ENCODE data around the gene RASL11B.

Gene RASL11B

GRCh38 chr4:52861879-52862616 is at the start of gene RASL11B:
RASL11B (plus strand) TSS chr4:52862317; CDS start chr4:52862508, 191 bp downstream.
- TF ChIP-seq GATA3 (IDR thresholded peaks at IDR 0.05; ENCODE audit: low read depth, low read length) (no peak), GATA2 (IDR thresholded peaks at IDR 0.05; ENCODE audit: low read depth, low read length) (no peak)

- no peak for TF ChIP-seq GATA2 (IDR thresholded peaks at IDR 0.05; ENCODE audit: low read depth, low read length)
- no peak for TF ChIP-seq GATA3 (IDR thresholded peaks at IDR 0.05; ENCODE audit: low read depth, low read length)
Observed at GRCh38 chr4:52813546-52813945, 48.6 kb upstream of the RASL11B start.

- no peak for TF ChIP-seq GATA3 (IDR thresholded peaks at IDR 0.05; ENCODE audit: low read depth, low read length)
- no peak for TF ChIP-seq GATA2 (IDR thresholded peaks at IDR 0.05; ENCODE audit: low read depth, low read length)
Observed at GRCh38 chr4:52822583-52822971, 39.5 kb upstream of the RASL11B start.

GRCh38 chr4:52822972-52823701 is 39.0 kb upstream of the RASL11B start:
- no peak for TF ChIP-seq GATA3 (IDR thresholded peaks at IDR 0.05; ENCODE audit: low read depth, low read length)
- no peak for TF ChIP-seq GATA2 (IDR thresholded peaks at IDR 0.05; ENCODE audit: low read depth, low read length)

GRCh38 chr4:52823702-52824092 is 38.4 kb upstream of the RASL11B start:
- no peak for TF ChIP-seq GATA2 (IDR thresholded peaks at IDR 0.05; ENCODE audit: low read depth, low read length)
- no peak for TF ChIP-seq GATA3 (IDR thresholded peaks at IDR 0.05; ENCODE audit: low read depth, low read length)

GRCh38 chr4:52824270-52824602 is 37.9 kb upstream of the RASL11B start:
- no peak for TF ChIP-seq GATA2 (IDR thresholded peaks at IDR 0.05; ENCODE audit: low read depth, low read length)
- TF ChIP-seq GATA3 (IDR thresholded peaks at IDR 0.05; ENCODE audit: low read depth, low read length), result no peak

GRCh38 chr4:52824603-52825459 is 37.3 kb upstream of the RASL11B start:
- TF ChIP-seq GATA2 (IDR thresholded peaks at IDR 0.05; ENCODE audit: low read depth, low read length), result no peak
- no peak for TF ChIP-seq GATA3 (IDR thresholded peaks at IDR 0.05; ENCODE audit: low read depth, low read length)

- no peak for TF ChIP-seq GATA2 (IDR thresholded peaks at IDR 0.05; ENCODE audit: low read depth, low read length)
- no peak for TF ChIP-seq GATA3 (IDR thresholded peaks at IDR 0.05; ENCODE audit: low read depth, low read length)
Observed at GRCh38 chr4:52825460-52826090, 36.5 kb upstream of the RASL11B start.

GRCh38 chr4:52833941-52834525 is 28.1 kb upstream of the RASL11B start:
- no peak for TF ChIP-seq GATA3 (IDR thresholded peaks at IDR 0.05; ENCODE audit: low read depth, low read length)
- no peak for TF ChIP-seq GATA2 (IDR thresholded peaks at IDR 0.05; ENCODE audit: low read depth, low read length)

GRCh38 chr4:52836120-52836519 is 26.0 kb upstream of the RASL11B start:
- TF ChIP-seq GATA3 (IDR thresholded peaks at IDR 0.05; ENCODE audit: low read depth, low read length) (no peak), GATA2 (IDR thresholded peaks at IDR 0.05; ENCODE audit: low read depth, low read length) (no peak)

GRCh38 chr4:52836678-52837077 is 25.4 kb upstream of the RASL11B start:
- TF ChIP-seq GATA3 (IDR thresholded peaks at IDR 0.05; ENCODE audit: low read depth, low read length) (no peak), GATA2 (IDR thresholded peaks at IDR 0.05; ENCODE audit: low read depth, low read length) (no peak)

- TF ChIP-seq GATA2 (IDR thresholded peaks at IDR 0.05; ENCODE audit: low read depth, low read length) (no peak), GATA3 (IDR thresholded peaks at IDR 0.05; ENCODE audit: low read depth, low read length) (no peak)
Observed at GRCh38 chr4:52837716-52838558, 24.2 kb upstream of the RASL11B start.
